ENCODE results near the gene MAP3K19. TPM values are rescaled to one million over a fixed set of nuclear protein-coding genes. Genes with fewer than 3 reads are reported as not detected.

The MAP3K19 gene
- total RNA-seq, 1 donor from 2014 or later: not detected

- peaks cover 54% of the 10 kb centered on the region for H3K9me3 Mint-ChIP-seq
- intact Hi-C loops (cut with micrococcal nuclease): no loop called here
- no peaks in the 10 kb centered on the region for H3K4me1 Mint-ChIP-seq (ENCODE audit: low read depth)
- H3K27ac Mint-ChIP-seq: no peak overlapping the region
- no peak for DNase-seq (ENCODE audit: low spot score)
- peaks cover 77% of the 10 kb centered on the region for H3K36me3 Mint-ChIP-seq (ENCODE audit: low read depth)
- no peaks in the 10 kb centered on the region for H3K27me3 Mint-ChIP-seq (ENCODE audit: low read depth)
- H3K4me3 Mint-ChIP-seq (ENCODE audit: low read depth): no peak overlapping the region
Observed at GRCh38 chr2:135072125-135072997, 25.1 kb upstream of the MAP3K19 start.

DNA sequence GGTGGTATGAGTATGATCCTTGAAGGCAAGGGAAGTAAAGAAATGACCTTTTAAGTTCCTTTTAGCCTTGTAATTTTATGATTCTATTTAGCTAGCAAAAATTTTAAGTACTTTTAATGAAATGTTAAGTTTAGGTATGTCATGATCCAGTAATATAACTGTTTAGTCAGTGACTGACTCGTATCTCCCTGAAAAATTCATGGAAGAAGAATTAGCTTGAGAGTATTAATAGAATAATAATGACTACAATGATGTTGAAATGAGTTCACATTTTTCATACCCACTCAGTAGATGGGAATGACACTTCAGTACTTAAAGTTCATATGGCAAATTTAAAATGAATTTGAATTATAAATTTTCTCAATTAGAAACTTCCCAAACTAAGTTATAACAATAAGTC lies 19.5 kb upstream of the MAP3K19 start:
- Mint-ChIP-seq H3K36me3 (ENCODE audit: low read depth) (peaks cover 86% of the 10 kb centered on the region), H3K27me3 (ENCODE audit: low read depth) (no peaks in the 10 kb centered on the region), H3K4me1 (ENCODE audit: low read depth) (peaks cover 5% of the 10 kb centered on the region), H3K9me3 (peaks cover 59% of the 10 kb centered on the region), H3K4me3 (ENCODE audit: low read depth) (no peak overlapping the region), H3K27ac (no peak overlapping the region)
- no peak for DNase-seq (ENCODE audit: low spot score)
- intact Hi-C loops (cut with micrococcal nuclease): no loop called here

GRCh38 chr2:135064149-135064548 lies 16.9 kb upstream of the MAP3K19 start:
- Mint-ChIP-seq H3K27ac (no peak overlapping the region), H3K4me1 (ENCODE audit: low read depth) (peaks cover 9% of the 10 kb centered on the region), H3K4me3 (ENCODE audit: low read depth) (no peak overlapping the region), H3K36me3 (ENCODE audit: low read depth) (peaks cover 85% of the 10 kb centered on the region), H3K27me3 (ENCODE audit: low read depth) (no peaks in the 10 kb centered on the region), H3K9me3 (peaks cover 42% of the 10 kb centered on the region)
- DNase-seq (ENCODE audit: low spot score): no peak
- intact Hi-C loops (cut with micrococcal nuclease): no loop called here

DNA sequence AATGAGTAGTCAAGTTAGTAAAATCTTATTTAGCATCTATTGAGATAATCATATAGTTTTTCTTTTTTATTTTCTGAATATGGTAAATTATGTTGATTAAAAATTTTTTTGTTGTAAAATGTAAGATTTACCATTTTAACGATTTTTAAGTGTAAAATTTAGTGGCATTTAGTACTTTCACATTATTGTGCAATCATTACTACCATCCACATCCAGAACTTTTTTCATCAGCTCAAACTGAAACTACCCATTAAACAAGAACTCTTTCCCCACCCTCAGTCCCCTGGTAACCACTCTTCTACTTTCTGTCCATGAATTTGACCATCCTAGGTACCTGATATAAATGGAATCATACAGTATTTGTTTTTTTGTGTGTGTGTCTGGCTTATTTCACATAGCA lies 16.0 kb upstream of the MAP3K19 start:
- DNase-seq (ENCODE audit: low spot score): no peak
- H3K36me3 Mint-ChIP-seq (ENCODE audit: low read depth): peaks cover 86% of the 10 kb centered on the region
- no peaks in the 10 kb centered on the region for H3K27me3 Mint-ChIP-seq (ENCODE audit: low read depth)
- peaks cover 11% of the 10 kb centered on the region for H3K4me1 Mint-ChIP-seq (ENCODE audit: low read depth)
- intact Hi-C loops (cut with micrococcal nuclease): no loop called here
- H3K27ac Mint-ChIP-seq: no peak overlapping the region
- H3K4me3 Mint-ChIP-seq (ENCODE audit: low read depth): no peak overlapping the region
- peaks cover 35% of the 10 kb centered on the region for H3K9me3 Mint-ChIP-seq

DNA sequence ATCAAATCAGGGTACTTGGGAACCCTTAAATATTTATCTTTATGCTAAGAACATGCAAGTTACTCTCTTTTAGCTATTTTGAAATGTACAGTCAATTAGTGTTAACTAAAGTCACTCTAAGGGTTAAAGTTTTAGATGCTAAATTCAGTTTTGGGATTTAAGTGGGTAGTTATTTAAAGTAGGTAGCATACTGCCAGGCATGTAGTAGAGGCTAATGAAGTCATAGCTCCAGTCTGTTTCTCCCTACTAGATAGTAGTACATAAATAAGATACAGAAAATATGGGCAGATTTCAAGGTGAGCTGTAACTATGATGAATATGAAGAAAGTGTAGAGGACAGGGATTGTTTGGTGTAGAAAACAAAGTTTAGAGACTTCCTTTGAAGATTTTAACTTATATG lies 12.3 kb upstream of the MAP3K19 start:
- no peak overlapping the region for H3K4me3 Mint-ChIP-seq (ENCODE audit: low read depth)
- DNase-seq (ENCODE audit: low spot score): no peak
- H3K9me3 Mint-ChIP-seq: peaks cover 29% of the 10 kb centered on the region
- H3K27me3 Mint-ChIP-seq (ENCODE audit: low read depth): no peaks in the 10 kb centered on the region
- H3K27ac Mint-ChIP-seq: no peak overlapping the region
- intact Hi-C loops (cut with micrococcal nuclease): loop anchor here (10.0 kb wide), 2 partner anchors 815 to 1055 kb away; partner anchors contain the start of genes CXCR4 and MCM6
- peaks cover 27% of the 10 kb centered on the region for H3K4me1 Mint-ChIP-seq (ENCODE audit: low read depth)
- peaks cover 82% of the 10 kb centered on the region for H3K36me3 Mint-ChIP-seq (ENCODE audit: low read depth)

DNA sequence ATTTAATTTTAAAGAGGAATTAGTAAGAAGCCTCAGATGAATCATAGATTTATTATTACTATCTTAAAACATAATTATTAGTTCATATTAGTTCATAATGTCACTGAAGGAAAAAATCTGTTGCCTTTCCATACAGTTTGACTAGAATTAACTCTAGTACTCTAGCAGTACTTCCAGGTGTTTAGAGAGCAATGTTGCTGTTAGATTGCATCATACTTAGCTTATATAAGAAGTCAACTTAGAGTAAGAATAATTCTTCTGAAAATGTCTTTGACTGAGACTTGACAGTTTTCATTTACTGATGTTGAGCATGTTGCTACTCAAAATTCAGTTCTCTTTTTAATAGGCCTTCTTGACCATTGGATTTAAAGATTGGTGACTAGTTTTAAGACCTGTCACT lies 9.5 kb upstream of the MAP3K19 start:
- Mint-ChIP-seq H3K27me3 (ENCODE audit: low read depth) (no peaks in the 10 kb centered on the region), H3K27ac (no peak overlapping the region), H3K4me1 (ENCODE audit: low read depth) (peaks cover 45% of the 10 kb centered on the region), H3K36me3 (ENCODE audit: low read depth) (peaks cover 68% of the 10 kb centered on the region), H3K9me3 (peaks cover 2% of the 10 kb centered on the region), H3K4me3 (ENCODE audit: low read depth) (no peak overlapping the region)
- intact Hi-C loops (cut with micrococcal nuclease): loop anchor here (10.0 kb wide), 2 partner anchors 818 to 1058 kb away; partner anchors contain the start of genes CXCR4 and MCM6
- DNase-seq (ENCODE audit: low spot score): no peak

DNA sequence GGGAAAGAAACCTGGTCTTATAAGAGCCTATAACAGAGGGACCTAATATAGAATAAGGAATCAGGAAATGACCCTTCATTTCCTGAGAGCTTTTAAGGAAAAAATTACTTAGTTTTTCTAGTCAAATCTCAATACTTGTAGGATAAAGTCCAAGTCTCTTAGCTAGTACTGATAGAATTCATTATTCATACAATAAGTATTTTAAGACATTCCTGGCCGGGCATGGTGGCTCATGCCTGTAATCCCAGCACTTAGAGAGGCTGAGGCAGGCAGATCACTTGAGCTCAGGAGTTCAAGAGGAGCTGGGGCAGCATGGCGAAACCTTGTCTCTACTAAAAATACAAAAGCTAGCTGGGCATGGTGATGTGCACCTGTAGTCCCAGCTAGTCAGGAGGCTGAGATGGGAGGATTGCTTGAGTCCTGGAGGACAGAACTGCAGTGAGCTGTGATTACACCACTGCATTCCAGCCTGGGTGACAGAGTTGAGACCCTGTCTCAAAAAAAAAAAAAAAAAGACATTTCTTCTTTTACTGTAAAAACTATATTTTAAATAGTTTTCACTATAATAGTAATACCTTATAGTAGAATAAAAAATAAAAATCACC lies 8.0 kb upstream of the MAP3K19 start:
- Mint-ChIP-seq H3K9me3 (no peaks in the 10 kb centered on the region), H3K27ac (no peak overlapping the region), H3K36me3 (ENCODE audit: low read depth) (peaks cover 56% of the 10 kb centered on the region), H3K27me3 (ENCODE audit: low read depth) (no peaks in the 10 kb centered on the region), H3K4me1 (ENCODE audit: low read depth) (peaks cover 53% of the 10 kb centered on the region), H3K4me3 (ENCODE audit: low read depth) (peak overlapping the region; percentile 43)
- intact Hi-C loops (cut with micrococcal nuclease): loop anchor here (10.0 kb wide), 2 partner anchors 820 to 1060 kb away; partner anchors contain the start of genes CXCR4 and MCM6
- DNase-seq (ENCODE audit: low spot score): no peak

DNA sequence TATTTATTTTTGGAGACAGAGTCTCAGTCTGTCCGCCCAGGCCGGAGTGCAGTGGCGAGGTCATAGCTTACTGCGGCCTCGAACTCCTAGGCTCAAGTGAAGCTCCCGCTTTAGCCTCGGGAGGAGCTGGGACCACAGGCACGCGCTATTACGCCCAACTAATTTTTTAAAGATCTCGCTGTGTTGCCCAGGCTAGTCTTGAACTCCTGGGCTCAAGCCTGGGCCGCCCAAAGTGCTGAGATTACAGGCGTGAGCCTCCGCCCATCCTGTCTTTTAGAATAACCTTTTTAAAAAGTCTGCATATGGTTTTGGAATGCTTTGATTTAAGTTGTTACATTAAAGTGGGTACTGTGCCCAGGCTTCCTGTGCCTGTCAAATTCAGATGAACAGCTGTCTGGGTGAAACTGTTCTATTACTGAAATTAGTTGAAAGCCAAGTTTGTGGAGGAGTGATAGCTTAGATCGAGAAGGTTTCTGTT lies 5.8 kb upstream of the MAP3K19 start:
- no peak for DNase-seq (ENCODE audit: low spot score)
- Mint-ChIP-seq H3K27ac (peak overlapping the region; percentile 100), H3K4me1 (ENCODE audit: low read depth) (peaks cover 52% of the 10 kb centered on the region), H3K36me3 (ENCODE audit: low read depth) (peaks cover 37% of the 10 kb centered on the region), H3K4me3 (ENCODE audit: low read depth) (peak overlapping the region; percentile 96), H3K27me3 (ENCODE audit: low read depth) (no peaks in the 10 kb centered on the region), H3K9me3 (no peaks in the 10 kb centered on the region)
- intact Hi-C loops (cut with micrococcal nuclease): loop anchor here (1.0 to 10.0 kb wide), 13 partner anchors 46 to 1330 kb away; partner anchors contain the start of genes CCNT2, CXCR4, MCM6 and UBXN4

DNA sequence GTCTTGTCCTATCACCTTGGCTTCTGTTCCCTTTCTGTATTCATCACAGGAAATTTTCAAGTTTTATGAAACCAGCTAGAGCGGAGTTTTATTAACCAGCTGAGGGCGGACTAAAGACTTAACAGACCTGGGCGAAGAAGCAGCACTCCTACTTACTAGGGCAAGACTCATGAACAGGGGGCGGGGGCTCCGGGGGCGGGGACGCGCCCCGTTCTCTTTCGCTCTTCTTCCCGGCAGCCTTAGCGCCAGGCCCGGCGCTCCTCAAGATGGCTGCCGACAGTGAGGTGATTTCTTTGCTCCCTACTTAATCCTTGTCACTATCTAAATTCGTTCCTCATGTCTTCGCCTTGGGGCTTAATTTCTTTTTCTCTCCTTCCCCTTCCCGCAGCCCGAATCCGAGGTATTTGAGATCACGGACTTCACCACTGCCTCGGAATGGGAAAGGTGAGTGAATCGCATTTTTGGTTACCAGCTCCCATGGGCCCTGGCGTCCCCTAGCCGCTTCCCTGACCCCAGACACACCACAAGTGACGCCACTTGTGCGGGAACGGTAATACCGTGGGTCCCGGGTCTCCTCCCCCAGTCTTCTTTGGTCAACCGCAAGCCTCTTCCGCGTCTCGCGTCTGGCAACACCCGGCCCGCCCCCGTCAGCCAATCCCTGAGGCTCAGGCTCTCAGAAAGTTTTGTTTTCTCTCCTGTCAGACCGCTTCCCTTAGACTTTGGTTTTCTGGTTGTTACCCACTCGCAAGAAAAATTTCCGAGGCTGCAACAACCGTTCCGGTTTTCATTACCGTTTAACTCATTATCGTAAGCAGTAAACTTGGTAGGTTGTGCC lies 5.0 kb upstream of the MAP3K19 start, which contains the start of gene RAB3GAP1:
Gene RAB3GAP1, plus strand, starts transcription at position 251 of the 835 bp plus-strand sequence. Its CDS starts 16 bp downstream, at position 267.
- peaks cover 30% of the 10 kb centered on the region for H3K36me3 Mint-ChIP-seq (ENCODE audit: low read depth)
- H3K4me3 Mint-ChIP-seq (ENCODE audit: low read depth): peak within 1 kb of the TSS; percentile 96
- peak; percentile 91 for DNase-seq (ENCODE audit: low spot score)
- peaks cover 47% of the 10 kb centered on the region for H3K4me1 Mint-ChIP-seq (ENCODE audit: low read depth)
- intact Hi-C loops (cut with micrococcal nuclease): loop anchor here (1.0 to 10.0 kb wide), 13 partner anchors 45 to 1331 kb away; partner anchors contain the start of genes CCNT2, CXCR4, MCM6 and UBXN4
- H3K27me3 Mint-ChIP-seq (ENCODE audit: low read depth): no peaks in the 10 kb centered on the region
- no peaks in the 10 kb centered on the region for H3K9me3 Mint-ChIP-seq
- H3K27ac Mint-ChIP-seq: peak within 1 kb of the TSS; percentile 100

GRCh38 chr2:135050684-135051083 lies 3.4 kb upstream of the MAP3K19 start:
- intact Hi-C loops (cut with micrococcal nuclease): loop anchor here (5.0 to 10.0 kb wide), 4 partner anchors 43 to 1064 kb away; partner anchors contain the start of genes CXCR4 and MCM6
- DNase-seq (ENCODE audit: low spot score): no peak
- no peaks in the 10 kb centered on the region for H3K27me3 Mint-ChIP-seq (ENCODE audit: low read depth)
- peak overlapping the region; percentile 74 for H3K4me3 Mint-ChIP-seq (ENCODE audit: low read depth)
- no peaks in the 10 kb centered on the region for H3K9me3 Mint-ChIP-seq
- peak overlapping the region; percentile 68 for H3K27ac Mint-ChIP-seq
- H3K4me1 Mint-ChIP-seq (ENCODE audit: low read depth): peaks cover 39% of the 10 kb centered on the region
- H3K36me3 Mint-ChIP-seq (ENCODE audit: low read depth): peaks cover 20% of the 10 kb centered on the region

GRCh38 chr2:135050132-135050531 lies 2.9 kb upstream of the MAP3K19 start:
- Mint-ChIP-seq H3K9me3 (no peaks in the 10 kb centered on the region), H3K36me3 (ENCODE audit: low read depth) (peaks cover 17% of the 10 kb centered on the region), H3K4me3 (ENCODE audit: low read depth) (peak overlapping the region; percentile 74), H3K27ac (no peak overlapping the region), H3K27me3 (ENCODE audit: low read depth) (peaks cover under 1% of the 10 kb centered on the region), H3K4me1 (ENCODE audit: low read depth) (peaks cover 37% of the 10 kb centered on the region)
- DNase-seq (ENCODE audit: low spot score): no peak
- intact Hi-C loops (cut with micrococcal nuclease): loop anchor here (5.0 to 10.0 kb wide), 4 partner anchors 43 to 1065 kb away; partner anchors contain the start of genes CXCR4 and MCM6

DNA sequence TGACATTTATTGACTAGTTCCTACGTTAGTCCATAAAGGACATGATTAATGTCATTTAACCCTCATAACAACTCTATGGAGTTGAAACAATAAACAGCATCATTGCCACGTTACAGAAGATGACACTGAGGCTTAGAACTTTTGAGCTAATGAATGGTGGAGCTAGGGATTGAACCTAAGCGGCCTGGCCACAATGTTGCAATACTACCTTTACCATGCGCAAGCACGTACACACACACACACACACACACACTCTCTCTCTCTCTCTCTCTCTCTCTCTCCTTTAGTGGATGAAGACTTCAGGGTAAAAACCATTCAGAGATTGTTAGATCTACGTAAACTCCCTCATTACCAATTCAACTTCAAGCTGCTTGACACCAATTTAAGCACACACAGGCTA lies 875 bp upstream of the MAP3K19 start:
- DNase-seq (ENCODE audit: low spot score): no peak
- intact Hi-C loops (cut with micrococcal nuclease): no loop called here
- H3K4me3 Mint-ChIP-seq (ENCODE audit: low read depth): no peak overlapping the region

More for the DNA sequence above, 875 bp upstream of the MAP3K19 start:
- Mint-ChIP-seq H3K27ac (no peak overlapping the region), H3K36me3 (ENCODE audit: low read depth) (peaks cover 1% of the 10 kb centered on the region), H3K9me3 (no peaks in the 10 kb centered on the region), H3K4me1 (ENCODE audit: low read depth) (peaks cover 19% of the 10 kb centered on the region), H3K27me3 (ENCODE audit: low read depth) (peaks cover 4% of the 10 kb centered on the region)
